T1000 (cell line): ENCODE results near the gene NT5C2.
"Not testable (repeated sequence)": the region's sequence is repeated elsewhere in the genome, so short reads cannot be mapped to it uniquely, and the experiment has no call there.

Experiments
- DNase-seq: peaks from one replicate; lab custom pipeline; 2025; ENCODE audit warnings: mixed read lengths; lab: John Stamatoyannopoulos, UW

The NT5C2 gene

DNA sequence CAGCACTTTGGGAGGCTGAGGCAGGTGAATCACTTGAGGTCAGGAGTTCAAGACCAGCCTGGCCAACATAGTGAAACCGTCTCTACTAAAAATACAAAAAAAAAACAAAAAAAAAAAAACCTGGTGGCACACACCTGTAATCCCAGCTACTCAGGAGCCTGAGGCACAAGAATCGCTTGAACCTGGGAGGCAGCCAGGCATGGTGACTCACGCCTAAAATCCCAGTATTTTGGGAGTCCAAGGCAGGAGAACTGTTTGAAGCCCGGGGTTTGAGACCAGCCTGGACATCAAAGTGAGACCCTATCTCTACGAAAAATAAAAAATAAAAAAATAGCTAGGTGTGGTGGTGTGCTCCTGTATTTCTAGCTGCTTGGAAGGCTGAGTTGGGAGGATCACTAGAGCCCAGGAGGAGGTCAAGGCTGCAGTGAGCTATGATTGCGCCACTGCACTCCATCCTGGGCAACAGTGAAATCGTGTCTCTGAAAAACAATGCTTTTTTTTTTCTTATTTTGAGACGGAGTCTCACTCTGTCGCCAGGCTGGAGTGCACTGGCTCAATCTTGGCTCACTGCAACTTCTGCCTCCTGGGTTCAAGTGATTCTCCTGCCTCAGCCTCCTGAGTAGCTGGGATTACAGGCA, 29.2 kb downstream of the NT5C2 start:
- DNase-seq, result not testable (repeated sequence)

DNA sequence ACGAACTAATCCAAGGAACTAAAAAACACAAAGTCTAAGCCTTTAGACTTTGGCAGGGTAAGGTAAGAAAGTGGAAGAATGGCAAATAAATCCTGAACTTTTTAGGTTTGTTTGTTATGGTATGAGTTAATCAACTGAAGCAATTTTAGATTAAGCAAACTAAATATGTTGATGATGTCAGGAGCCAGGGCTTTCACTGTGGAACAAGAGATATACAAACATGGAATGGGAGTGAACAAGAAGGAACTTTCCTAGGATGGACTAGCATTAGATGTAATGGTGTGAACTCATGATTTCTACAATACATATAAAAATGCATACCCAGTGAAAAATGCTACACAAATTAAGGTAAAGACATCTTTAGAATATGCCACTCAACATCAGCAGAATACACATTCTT, 35.8 kb downstream of the NT5C2 start:
- DNase-seq, result no peak

DNA sequence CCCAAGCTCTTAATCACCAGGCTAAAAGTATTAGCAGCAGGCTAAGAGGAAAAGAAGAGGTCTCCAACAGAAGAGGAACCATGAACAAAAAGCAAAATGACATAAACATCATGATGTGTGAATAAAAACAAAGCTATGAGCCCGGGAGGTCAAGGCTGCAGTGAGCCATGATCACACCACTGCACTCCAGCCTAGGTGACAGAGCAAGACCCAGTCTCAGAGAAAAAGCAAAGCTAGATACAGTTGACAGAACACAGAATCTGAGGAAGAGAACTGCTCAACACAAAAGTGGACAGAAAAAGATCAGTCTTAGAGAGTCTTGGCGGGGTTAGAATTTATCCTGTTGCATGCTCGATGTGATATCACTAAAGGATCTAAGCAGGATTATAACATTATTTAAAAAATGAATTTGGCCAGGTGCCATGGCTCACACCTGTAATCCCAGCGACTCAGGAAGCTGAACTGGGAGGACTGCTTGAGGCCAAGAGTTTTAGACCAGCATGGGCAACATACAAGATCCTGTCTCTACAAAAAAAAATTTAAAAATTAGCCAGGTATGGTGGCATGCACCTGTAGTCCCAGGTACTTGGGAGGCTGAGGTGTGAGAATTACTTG, 37.5 kb downstream of the NT5C2 start:
- no peak for DNase-seq

DNA sequence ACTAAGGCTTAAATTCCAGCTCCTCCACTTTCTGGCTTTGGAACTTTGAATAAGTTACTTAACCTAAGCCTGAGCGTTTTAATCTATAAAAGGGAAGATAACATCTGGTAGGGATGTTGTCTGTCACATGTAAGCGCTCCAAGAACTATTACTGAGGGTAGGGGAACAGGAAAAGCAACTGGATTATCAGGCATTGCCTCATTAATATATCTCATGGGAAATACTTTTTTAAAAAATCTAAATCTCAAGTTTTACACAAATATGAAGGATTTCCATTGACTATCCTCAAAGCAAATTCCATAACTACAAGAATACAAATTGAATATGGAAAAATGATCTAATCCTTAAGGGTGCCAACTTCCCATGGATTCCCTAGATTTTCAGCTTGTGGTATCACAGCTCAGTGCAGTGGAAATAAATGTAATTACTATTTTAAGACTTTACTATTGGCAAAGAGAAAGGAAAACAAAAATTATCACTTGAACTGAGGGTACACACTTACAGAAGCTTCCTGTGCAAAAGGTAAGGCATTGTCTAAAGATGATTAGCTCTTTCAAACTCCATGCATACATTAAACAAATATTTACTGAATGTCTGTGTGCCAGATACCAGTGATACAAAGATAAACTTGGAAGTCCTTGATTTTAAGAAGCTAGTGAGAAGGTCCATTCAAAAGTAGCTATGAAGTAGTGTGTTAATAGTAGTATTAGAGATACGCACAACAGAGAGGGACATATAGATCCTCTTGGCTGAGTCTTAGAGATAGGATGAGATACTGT, 38.4 kb downstream of the NT5C2 start:
- no peak for DNase-seq

DNA sequence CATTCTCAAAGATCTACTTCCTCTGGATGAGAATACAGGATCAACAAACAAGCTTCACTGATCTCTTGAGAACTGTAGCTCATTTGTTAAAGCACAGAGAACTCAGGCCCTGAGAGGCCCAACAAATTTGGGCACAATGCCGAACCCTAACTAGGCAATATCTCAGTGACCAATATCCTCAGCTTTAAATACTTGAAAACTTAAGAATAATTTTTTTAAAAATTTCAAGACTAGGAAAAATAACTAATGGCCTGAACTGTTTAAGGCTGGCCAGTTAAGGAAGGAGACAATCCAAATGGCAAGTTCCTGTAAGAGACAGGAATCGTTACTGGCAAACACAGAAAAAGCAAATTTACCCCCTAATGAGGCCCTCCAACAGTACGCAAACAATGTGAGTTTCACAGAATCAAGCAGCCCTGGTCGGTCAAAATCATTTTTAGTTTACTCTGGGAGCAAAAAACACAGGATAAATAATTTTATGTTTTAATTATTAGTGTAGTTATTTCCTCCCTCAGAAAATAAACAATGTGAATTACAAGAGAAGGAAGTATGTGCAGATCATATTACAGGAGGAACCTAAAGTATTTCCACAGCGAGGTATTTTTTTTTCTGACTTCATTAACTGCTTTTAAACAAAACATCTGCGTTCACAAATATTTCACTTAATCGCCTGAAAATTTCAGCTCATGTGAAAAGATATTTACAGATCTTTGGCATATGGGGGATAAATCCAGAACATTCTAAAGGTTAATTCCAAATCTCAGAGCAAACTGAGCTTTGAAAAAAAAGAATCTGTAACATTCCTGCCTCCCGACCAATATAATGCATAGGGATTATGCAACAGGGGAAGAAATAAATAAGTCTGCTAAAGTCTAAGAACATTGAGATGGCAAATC, 39.5 kb downstream of the NT5C2 start:
- no peak for DNase-seq

DNA sequence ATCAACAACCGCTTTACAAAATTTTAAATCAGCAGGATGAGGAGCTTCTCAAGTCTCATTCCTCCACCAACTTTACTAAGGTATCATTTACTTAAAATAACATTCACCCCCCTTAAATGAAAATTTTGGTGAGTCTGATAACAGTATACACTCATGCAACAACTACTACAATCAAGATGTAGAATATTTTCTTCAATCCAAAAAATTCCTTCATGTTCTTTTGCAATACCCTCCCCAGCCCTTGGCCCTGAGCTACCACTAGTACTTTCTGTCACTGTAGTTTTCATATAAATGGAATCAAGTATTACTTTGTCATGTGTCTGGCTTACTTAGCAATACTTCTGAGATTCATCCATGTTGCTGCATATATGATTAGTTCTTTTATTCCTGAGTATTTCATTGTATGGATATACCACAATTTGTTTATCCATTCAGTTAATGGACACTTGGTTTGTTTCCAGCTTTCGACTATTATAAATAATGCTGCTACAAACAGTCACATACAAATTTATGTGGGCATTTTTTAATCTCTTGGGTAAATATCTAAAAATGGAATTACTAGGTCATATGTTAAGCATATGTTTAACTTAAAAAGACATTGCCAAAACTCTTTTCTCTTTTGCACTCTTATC, 43.0 kb downstream of the NT5C2 start:
- no peak for DNase-seq

DNA sequence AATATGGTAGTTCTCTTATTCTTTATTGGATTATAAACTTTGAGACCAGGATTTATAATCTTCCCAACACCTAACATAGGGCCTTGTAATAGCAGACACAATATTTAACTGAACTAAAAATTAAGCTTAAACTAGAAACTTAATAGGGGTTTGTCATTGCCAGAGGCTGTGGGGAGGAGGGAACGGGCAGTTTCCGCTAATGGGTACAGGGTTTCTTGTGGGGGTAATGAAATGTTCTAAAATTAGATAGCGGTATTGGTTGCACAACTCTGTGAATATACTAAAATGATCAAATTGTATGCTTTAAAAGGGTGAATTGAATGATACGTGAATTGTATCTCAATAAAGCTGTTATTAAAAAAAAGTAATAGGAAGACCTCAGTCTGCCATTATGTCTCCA, 45.4 kb downstream of the NT5C2 start:
- no peak for DNase-seq

DNA sequence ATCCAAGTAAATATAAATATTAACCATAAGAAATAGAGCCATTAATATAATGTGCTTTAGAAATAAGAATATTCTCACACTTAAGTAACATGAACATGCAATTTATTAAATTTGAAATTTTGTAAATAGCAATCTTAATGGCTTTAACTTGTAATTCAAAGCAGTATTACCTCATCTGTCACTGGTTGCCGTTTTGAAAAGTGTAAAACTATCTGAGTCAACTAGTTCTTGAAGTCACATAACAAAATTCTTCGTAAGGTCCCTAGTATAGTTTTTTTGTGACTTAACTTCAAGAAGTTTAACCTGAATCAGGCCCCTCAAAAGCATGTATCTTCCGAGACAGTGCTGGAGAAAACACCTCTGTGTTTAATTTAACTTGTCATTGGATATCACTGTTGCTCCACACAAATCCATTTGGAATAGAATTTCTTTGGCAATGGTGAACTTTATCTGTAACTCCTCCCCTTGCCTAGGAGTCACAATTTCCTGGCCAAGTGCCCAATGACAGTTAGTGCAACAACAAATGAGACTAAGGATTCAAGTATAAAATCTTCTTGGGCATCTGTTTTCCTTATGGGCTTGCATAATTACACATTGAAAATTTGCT, 47.1 kb downstream of the NT5C2 start:
- no peak for DNase-seq

DNA sequence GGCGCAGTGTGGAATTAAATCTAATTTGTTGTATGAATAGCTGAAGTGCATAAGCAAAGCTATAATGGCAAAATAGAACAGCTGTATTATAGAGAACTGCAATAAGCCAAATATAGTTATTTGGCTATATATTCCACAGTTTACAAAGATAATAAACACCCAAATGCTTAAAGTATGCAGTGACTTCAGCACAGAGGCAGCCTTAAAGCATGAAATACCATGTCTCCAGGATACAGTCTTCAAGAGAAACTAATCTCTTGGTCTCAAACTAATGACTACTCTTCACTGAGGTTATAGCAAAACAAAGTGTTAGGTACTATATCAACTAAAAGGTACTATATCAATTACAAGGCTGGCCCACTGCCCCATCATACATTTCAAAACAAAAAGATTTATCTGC, 48.0 kb downstream of the NT5C2 start:
- no peak for DNase-seq

DNA sequence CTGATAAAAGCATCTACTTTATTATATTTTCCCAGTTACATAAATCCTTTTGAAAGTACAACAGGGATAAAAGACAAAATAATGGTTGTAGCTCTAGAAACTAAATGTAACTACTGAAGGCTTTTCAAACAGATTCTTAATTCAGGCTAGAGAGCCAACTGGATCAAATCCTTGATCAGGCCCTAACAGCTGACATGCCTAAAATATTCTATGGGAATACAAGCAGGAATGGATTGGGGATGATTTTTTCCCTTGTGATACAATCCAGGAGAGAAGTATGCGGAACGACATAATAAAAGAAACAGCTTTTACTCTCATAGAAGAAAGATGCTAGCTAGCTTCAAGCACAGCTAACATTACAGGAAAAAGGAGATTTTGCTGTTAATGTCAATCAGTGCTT, 49.0 kb downstream of the NT5C2 start:
- no peak for DNase-seq

DNA sequence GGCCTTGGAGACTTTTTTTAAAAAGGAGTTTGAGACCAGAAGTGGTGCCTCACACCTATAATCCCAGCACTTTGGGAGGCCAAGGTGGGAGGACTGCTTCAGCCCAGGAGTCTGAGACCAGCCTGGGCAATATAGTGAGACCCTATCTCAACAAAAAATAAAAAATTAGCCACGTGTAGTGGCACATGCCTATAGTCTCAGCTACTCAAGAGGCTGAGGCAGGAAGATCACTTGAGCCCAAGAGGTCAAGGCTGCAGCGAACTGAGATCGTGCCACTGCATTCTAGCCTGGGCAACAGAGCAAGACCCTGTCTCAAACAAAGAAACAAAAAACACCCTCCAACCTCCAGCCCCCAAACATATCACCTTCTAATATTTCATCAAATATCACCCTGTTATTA, 49.4 kb downstream of the NT5C2 start:
- DNase-seq, result not testable (repeated sequence)

DNA sequence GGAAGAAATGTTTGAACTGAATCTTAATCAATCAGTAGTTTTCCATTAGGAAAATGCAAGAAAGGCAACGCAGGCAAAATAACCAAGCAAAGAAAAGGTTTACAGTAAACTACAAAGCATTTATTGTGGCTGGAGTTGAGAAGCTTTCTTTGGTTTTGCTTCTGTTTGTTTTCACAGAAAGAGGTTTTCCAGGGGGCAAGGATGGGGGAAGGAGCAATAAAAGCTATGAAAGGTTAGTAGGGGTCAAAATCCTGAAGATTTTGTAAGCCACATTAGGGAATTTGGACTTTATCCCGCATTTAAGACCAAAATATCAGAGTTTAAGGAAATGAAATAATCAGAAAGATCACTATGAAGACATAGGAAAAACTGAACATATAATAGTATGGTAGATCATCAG, 51.1 kb downstream of the NT5C2 start:
- no peak for DNase-seq

DNA sequence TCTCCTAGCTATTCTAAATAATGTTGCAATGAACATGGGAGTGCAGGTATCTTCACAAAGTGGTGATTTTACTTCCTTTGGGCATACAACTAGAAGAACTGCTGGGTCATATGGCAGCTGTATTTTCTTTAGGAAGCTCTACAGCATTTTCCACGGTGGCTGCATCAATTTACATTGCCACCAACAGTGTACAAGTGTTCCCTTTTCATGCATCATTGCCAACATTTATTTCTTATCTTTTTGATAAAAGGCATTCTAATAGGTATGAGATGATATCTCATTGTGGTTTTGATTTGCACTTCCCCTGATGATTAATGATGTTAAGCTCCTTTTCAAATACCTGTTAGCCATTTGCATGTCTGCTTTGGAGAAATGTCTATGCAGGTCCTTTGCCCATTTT, 52.6 kb downstream of the NT5C2 start:
- no peak for DNase-seq

DNA sequence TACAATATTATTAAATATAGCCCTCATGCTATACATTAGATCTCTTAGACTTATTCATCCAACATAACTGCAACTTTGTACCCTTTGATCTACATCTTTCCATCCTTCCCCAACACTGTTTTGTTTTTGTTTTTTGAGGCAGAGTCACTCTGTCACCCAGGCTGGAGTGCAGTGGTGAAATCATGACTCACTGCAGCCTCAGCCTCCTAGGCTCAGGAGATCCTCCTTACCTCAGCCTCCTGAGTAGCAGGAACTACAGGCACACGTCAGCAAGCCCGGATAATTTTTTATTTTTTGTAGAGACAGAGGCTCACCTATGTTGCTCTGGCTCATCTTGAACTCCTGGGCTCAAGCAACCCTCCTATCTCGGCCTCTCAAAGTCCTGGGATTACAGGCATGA, 53.3 kb downstream of the NT5C2 start:
- no peak for DNase-seq

DNA sequence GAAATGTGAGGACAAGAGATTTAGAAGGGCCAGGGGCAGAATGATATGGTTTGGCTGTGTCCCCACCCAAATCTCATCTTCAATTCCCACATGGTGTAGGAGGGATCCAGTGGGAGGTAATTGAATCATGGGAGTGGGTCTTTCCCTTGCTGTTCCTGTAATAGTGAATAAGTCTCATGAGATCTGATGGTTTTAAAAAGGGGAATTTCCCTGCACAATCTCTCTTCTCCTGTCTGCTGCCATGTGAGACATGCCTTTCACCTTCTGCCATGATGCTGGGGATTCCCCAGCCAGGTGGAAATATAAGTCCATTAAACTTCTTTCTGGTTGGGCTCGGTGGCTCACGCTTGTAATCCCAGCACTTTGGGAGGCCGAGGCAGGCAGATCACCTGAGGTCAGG, 57.9 kb downstream of the NT5C2 start:
- not testable (repeated sequence) for DNase-seq

DNA sequence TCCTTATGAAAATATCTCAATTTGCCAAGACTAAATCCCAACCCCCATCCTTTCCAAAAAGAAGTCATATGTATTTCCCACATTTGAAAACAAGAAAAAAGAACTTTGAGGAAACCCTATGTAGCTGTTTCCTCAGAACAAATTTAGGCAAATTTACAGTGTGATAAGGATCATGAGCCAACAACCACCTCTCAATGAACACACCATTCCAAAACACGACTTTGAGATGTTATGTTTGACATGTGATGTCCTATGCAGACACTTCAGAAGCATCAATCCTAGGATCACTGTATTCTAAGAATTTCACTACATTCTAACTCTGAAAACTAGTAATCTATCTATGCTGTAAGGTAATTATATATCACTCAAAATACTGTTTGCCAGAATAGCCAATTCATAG, 62.2 kb downstream of the NT5C2 start:
- DNase-seq, result no peak

DNA sequence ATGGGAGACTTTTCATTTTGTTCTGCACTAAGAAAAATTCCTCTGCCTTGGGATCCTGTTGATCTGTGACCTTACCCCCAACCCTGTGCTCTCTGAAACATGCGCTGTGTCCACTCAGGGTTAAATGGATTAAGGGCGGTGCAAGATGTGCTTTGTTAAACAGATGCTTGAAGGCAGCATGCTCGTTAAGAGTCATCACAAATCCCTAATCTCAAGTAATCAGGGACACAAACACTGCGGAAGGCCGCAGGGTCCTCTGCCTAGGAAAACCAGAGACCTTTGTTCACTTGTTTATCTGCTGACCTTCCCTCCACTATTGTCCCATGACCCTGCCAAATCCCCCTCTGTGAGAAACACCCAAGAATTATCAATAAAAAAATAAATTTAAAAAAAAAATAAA, 62.9 kb downstream of the NT5C2 start:
- not testable (repeated sequence) for DNase-seq

DNA sequence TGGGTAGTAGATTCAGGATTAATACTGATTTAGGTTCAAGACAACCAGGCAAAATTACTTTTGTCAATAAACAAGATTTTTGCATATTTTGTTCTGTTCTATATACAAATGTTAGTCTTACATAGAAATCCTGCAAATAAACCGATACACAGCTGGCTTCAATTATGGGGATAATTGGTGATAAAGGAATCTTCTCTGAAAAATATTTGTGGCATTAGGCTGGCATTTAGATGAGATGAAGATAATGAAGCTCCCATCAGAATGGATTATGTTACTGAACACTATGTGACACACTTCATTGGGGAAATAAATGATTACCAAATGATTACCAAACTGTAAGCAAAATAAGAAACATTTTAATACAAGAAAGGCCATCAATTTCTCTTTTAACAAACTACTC, 65.8 kb downstream of the NT5C2 start:
- no peak for DNase-seq

DNA sequence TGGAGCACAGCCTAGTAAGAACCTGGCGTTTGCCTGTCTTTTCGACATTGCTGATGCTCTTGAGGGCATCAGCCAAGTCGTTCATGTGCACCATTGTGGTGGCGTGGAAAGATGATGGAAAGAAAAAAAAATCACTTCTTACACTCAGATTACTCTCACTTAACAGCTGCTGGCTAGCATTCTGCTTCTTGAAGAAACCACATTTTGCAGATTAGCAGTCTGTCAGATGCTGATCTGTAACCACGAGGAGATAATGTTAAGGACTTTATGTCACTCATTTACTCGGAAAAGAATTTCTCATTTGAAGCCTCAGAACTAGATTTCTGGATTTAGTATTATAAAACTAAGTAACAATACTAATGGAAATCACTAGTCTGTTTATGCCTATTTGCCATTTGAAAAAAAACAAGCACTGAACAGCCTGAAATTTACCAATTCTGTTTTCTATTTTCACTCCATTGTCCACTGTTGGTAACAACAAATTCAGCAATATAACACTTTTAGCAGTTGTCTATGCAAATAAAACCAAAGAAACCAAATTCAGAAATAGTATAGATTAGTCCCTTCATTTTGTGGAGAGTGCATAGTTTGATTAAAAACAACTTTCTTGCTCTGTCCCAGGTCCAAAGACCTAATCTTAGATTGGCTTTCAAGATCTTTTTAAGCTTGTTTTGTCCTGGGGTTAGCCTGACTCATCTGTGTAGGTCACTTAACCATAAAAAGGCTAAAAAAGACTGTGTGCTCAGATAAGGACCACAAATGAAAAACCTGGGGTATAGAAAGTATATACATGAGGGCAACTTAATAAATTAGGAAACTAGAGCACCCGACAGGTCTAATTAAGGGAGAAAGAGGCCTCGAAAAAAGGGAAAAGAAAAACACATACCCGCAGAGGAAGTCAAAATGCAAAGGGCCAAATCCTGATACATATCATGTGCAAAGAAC, 67.5 kb downstream of the NT5C2 start:
- DNase-seq, result no peak

DNA sequence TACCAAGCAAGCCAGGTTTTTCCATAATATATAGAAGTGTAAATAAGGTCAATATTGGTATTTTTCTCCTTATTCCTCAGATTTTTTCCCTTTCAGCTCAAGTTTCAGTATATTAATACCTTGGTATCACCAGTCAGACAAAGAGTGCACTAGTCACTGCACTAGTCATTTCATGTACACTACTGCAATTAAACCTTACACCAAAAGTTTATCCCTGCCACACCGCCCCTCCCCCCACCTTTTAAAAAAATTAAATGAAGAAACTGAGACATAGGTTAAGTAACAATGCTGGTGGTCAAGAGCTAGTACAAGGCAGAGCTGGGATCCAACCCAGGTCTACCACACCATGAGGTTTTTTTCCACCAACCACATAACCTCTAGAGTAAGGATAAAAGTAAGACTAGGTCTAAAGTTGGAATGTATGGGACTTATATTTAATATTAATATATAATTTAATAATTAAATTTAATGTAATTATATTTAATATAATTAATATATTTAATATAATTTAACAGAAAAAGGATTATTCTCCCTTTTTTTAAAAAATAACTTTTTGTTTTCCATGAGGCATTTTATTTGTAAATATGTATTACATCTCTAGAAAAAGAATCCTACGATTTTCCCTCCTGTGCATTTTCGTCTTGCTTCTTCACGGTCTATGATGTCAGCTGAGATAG, 68.5 kb downstream of the NT5C2 start:
- DNase-seq, result no peak
